Cortex of kidney (tissue), 1 donor: ENCODE measurements around the gene LORICRIN.
"Not testable (repeated sequence)": the region's sequence is repeated elsewhere in the genome, so short reads cannot be mapped to it uniquely, and the experiment has no call there.

Experiments used
- DNase-seq: peaks from one replicate; lab custom pipeline; 2025; lab: John Stamatoyannopoulos, UW

Gene LORICRIN, protein sequence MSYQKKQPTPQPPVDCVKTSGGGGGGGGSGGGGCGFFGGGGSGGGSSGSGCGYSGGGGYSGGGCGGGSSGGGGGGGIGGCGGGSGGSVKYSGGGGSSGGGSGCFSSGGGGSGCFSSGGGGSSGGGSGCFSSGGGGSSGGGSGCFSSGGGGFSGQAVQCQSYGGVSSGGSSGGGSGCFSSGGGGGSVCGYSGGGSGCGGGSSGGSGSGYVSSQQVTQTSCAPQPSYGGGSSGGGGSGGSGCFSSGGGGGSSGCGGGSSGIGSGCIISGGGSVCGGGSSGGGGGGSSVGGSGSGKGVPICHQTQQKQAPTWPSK

DNA sequence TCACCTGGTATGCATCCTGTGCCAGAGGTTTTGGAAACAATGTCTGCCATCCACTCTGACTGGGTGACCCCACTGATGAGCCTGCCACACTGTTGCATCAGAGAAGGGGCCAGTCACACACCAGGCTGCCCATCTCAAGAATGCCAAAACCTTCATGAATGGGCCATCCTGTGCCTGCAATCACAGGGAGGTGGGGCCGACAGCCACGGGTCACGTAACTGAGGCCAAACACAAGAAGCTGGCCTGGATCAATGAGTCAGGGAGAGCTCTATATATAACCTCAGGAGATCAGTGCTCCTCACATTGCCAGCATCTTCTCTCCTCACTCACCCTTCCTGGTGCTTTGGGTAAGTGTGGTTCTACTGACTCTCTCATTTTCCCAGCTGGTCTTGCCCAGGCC, at the start of gene LORICRIN:
Gene LORICRIN (plus strand): TSS at position 301 of the 400 bp plus-strand sequence. CDS start 1,263 bp downstream, outside the sequence.
- DNase-seq = no peak

DNA sequence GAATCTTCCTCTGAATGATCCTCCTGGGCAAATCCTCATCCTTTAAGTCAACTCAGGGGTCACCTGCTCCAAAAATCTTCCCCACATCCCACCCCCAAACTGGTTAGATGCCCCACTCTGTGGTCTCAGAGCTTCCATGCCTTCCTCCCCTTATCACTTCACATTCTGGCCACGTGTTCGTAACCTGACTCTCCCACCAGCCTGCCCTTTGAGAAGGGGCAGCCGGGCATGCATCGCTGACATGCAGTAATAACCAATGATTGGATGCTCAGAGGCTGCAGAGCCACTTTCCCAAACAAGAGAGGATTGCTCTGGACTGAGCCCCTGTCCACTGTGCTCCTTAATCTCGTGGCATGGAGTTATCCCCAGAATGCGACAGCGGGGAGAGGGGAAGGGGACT, 49.3 kb upstream of the LORICRIN start:
- DNase-seq = no peak

DNA sequence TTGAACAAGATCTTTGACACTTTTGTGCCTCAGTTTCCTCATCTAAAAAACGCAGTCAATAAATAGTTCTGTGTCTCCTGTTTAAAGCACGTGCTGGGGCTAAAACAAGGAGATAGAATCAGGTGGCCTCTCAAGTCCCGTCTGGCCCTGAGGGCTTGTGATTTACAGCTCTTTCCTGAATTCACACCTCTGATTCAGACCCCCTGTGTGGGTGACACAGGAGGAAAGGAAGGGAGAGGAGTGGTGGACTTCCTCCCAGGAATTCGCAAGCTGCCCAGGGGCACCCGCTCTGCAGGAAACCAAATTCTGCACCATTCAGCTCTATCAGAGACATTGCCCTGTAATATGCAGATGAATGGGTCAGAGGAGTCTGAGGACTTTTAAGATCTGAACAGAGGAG, 47.3 kb upstream of the LORICRIN start:
- no peak for DNase-seq

DNA sequence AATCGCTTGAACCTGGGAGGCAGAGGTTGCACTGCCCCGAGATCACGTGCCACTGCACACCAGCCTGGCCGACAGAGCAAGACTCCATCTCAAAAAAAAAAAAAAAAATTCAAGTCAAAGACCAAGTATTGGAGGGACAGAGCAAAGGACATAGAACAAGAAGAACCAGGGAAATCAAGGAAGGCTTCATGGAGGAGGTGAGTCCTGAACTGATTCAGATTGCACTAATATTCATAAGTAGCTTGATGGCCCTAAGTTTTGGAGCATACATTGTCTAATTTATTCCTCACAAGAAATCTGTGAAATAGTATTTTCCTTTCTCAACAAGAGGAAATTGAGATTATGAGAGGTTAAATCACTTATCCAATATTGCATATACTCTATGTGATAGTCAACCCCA, 46.0 kb upstream of the LORICRIN start:
- DNase-seq = no peak

DNA sequence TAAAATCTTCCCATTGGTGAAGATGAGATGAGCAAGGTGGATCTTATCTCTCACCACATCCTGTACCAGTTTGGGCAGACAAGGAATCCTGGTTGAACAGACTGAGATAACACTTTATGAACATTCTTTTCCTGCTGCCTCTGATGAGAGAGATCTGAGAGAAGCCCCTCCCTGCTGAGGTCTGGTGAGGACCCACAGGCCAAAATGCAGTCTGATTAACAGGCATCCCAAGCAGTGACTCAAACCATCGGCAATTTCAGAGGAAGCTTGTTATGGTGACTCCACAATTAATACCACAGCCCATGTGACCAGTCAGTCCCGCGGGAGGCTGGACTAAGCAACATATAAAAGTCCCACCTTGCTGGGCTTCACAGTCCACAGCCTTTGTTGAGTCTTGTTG, 42.3 kb upstream of the LORICRIN start, which contains the start of gene PRR9:
Gene PRR9 (plus strand): TSS at position 373 of the 400 bp plus-strand sequence. CDS start 561 bp downstream, outside the sequence.
- DNase-seq = no peak

DNA sequence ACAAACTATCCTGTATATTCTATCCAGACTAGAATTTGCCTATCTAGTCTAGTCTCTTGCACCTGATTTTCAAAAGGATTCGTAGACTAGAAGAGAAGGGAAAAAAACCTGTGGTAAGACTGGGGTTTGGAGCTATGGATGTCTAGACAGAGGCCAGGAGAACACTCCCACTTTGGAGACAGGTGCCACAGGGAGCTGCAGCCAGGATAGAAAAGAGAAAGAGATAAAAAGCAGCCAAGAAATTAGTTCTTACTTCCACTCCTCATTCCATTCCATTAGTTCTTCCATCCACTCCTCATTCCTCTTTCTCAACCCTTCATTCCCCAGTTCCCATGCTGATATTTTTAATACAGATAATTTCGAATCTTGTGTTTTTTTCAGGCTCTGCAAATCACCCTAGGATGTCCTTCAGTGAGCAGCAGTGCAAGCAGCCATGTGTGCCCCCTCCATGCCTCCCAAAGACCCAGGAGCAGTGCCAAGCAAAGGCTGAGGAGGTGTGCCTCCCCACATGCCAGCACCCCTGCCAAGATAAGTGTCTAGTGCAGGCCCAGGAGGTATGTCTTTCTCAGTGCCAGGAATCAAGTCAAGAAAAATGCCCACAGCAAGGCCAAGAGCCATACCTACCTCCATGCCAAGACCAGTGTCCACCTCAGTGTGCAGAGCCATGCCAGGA, 41.6 kb upstream of the LORICRIN start:
- no peak for DNase-seq

DNA sequence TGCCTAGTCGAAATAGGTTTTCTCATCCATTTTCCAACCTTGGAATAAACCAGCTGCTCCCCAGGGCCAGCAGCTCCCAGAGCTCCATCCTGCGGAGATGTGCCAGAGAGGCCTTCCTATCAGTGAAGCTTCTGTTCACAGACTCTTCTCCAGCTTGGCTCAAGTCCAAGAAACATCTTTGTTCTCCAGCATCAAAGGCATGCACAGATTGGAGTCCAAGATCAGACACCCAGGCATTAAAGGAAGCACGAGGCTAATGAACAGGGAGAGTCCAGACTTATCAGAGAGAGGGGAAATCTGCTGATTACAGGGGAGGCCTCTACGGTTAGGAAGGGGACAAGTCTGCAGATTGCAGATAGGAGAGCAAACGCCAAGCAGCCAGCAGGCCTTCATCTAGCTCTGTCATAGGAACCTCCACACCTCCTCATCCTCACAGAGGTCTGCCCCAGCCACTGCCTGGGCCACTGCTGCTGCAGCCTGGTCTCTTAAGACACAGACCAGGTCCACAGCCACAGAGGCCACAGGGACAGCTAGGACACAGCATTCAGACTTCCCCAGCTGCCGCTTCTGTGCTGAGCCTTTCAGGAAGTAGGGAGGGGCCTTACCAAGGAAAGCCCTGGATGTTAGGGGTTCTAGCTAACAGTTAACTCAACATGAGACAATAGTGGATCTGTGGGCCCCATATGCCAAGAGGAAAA, 38.7 kb upstream of the LORICRIN start:
- no peak for DNase-seq

DNA sequence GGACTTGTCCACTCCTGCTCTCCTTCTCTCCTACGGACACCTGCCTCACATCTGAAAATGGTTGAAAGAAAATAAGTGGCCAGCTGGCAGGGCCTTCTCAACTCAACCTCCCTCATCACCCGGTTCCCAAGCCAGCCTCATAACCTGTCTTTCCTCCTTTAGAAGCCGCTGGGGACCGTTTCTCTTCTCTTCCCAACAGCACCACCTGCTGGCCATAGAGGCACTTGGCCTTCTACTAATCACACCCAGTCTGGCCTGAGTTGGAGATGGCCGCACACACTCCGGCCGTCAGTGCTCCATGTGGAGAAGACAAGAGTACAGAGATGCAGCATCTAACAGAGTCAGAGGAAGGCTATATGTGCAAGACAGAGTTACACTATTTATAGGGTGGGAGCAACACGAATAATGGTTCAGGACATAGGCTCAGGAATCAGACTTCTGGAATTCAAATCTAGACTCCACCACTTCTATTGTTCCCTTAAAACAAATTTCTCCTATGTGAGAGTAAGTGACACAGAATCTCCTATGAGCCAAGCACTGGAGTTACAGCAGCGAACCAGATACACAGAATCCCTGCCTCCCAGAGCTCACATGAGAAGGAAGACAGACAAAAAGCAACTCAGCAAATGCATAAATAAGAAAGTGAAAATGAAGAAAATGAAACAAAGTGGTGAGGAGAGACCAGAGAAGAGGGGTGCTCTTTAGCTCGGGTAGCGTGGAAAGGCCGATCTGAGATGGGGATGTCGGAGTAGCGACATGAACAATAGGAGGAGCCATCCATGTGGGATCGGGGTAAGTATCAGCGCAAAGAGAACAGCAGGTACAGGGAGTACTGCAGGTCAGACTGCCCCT, 36.2 kb upstream of the LORICRIN start:
- DNase-seq = not testable (repeated sequence)

DNA sequence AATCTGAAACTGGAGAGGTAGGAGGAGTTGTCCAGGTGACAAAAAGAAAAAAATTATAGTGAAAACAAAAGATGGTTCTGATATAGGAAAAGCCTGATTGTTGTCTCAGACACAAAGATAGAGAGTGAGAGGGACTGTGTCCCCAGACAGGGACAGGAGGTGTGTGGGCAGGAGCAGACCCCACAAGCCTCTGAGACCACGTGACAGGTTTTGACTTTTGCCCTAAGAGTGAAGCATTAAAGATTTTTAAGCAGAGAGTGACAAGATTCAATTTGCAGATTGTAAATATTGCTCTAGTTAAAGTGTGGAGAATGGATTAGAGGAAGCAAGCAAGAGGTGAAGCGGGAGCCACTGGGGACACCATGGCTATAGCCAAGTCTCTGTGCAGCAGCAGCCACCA, 31.7 kb upstream of the LORICRIN start:
- no peak for DNase-seq

DNA sequence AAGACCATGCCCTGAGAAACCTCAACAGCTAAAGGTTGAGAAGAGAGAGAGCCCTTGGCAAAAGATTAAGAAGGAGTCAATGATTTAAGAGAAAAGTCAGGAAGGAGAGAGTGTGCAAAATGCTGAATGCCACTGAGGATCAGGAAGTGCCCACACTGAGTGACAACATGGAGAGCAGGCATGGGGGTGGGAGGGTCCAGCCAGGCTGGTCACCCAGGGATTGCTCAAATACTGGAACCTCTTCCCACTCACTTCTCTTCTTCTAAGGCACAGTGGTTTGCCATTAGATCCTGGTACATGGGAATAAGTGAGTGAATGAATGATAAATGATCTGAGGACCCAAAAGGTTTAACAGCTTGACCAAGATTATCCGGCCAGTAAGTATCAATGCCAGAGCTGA, 31.0 kb upstream of the LORICRIN start:
- no peak for DNase-seq

DNA sequence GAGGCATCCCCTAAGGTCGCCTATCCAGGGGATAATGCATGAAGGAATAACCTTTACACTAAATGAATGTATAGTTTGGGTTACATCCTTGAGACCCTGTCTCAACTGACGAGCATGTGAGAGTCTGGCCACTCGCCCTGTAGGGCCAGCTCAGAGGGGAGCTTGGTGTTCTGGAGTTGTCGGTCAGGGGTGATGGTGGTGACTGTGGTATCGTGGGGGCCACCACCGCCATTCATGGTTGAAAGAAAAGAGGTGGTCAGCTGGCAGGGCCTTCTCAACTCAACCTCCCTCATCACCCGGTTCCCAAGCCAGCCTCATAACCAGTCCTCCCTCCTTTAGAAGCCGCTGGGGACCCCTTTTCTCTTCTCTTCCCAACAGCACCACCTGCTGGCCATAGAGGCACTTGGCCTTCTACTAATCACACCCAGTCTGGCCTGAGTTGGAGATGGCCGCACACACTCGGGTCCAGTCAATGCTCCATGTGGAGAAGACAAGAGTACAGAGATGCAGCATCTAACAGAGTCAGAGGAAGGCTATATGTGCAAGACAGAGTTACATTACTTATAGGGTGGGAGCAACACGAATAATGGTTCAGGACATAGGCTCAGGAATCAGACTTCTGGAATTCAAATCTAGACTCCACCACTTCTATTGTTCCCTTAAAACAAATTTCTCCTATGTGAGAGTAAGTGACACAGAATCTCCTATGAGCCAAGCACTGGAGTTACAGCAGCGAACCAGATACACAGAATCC, 30.2 kb upstream of the LORICRIN start:
- DNase-seq = not testable (repeated sequence)

DNA sequence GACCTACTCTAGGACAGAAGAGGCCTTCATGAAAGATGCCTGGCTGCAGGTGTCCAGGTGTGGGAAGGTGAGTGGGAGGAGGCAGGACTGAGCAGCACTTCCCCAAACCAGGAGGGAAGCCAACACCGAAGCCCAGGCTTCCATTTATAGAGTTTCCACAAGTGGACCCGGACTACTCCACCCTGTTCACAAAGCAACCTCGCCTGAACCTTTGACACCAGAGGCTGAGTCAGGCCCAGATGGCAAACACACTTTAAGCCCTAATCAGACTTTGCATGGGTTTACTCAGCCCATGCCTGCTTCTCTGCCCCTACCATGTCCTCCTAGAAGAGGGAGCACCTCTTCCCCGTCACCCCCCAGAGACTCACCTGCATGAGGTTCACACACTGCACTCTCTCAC, 28.1 kb upstream of the LORICRIN start:
- DNase-seq = no peak

DNA sequence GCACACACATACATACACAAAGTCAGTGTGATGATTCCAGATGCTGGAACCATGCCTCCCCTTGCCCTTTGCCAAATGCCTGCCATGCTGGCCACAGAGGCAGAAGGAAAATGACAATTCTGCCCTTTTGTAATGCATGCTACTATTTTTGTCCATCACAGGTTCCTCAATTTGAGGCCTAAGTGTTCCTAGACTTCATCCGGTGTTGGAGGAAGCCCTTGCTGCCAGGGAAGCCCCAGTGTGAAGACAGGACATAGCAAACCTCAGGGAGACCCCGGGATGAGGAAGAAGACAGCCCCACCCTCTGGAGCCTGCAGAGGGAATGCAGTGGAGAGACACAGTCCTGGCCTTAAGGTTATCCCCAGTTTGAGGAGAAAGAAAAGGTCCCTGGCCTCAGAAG, 27.7 kb upstream of the LORICRIN start:
- DNase-seq = no peak

DNA sequence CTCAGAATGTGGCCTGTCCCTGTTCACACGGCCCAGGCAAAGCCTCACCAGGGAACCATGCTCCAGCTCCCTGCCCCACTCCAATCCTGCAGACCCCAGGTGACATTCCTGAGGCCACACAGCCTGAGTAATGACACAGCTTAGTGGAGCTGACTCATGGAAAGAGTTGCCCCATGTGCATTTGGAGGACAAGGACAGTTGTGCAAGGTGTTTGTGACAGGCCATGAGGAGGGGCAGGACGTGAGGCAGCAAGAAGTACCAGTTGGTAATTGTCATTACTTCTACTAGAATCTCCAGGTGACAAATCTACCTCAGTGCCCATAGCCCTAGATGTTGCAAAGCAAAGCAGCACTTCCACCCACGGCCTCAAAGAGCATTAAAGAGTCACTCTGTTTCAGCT, 26.9 kb upstream of the LORICRIN start:
- DNase-seq = no peak

DNA sequence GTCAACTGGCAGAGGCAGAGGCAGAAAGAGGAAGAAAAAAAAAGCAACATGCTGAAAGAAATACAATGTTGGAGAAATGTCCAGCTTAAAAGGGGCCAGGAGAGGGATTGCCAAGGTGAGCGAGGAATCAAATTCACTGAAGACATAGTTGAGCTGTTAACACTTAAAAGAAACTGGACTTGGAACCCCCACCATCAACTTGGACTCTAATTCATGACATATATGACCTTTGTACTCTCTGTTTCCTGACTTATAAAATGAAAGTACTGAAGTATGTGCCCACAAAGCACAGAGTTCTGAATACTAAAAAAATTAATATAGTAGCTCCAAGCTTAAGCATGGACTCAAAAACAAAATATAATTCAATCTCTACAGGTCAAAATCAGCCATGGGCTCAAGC, 26.0 kb upstream of the LORICRIN start:
- DNase-seq = no peak

DNA sequence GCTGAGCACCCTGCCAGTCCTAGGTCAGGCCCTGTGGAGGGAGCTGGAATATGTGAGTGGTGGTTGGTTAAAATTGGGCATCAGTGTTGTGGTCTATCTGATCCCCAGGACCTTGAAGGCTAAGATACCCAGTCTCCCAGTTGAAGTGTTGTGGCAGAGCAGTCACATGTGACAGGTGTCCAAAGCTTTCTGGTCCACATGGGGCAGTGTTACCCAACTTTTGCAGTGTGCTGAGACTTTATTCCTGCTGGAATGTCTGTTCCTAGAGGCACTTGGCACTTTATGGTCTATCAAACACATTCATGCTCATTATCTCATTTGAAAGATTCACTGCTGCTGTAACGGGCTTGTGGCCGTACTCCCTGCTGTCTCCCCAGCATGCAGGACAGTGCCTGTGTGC, 21.0 kb upstream of the LORICRIN start:
- DNase-seq = no peak

DNA sequence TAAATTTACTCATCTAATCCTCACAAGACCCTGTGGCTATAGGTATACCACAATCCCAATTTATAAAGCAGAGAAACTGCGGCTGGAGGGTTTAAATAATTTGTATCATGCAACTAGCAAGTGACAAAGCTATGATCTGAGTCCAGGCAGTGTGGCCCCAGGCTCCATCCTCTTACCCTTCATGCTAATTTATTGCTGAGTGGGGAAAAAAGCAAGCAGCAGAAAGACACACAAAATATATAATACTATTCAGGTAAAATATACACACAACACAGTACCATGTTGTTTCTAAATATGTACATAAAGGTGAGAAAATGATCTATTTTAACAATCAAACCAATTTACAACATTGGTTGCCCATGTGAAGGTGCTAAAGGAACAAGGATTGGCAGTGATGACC, 17.3 kb upstream of the LORICRIN start:
- DNase-seq = no peak

DNA sequence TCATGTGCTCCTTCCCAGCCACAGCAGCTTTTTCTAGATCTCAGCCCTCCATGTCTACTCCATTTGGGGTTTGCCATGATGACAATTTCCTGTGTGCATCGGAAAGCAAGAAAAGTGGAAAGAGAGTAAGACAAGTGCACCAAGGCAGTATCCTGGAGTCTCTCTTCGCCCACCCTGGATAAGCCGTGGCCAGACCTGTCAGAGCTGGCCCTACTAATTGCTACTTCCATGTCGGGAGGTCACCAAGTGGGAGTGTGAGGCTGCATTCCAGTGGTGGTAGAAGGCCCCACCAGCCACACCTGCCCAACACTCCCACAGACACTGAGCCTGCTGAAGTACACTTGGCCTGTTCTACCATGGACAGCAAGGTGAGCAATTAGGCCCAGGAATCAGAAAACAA, 14.0 kb upstream of the LORICRIN start:
- no peak for DNase-seq

DNA sequence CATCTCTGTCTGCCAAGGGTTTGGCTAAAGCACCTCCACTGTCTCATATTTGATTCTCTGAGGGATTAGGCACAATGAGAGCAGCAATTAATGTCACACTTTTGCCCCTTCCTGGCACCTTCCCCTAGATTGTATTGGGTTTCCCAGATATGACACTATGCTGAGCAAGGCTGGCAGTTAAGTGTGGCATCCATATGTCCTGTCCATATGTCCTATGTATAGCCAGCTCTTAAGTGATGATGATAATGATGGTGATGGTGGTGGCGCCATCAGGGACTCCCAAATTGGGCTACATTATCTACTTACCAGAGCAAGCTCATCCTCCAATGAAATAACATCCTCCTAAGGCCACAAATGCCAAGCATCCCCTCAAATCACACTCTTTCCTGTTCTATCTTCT, 13.5 kb upstream of the LORICRIN start:
- no peak for DNase-seq

DNA sequence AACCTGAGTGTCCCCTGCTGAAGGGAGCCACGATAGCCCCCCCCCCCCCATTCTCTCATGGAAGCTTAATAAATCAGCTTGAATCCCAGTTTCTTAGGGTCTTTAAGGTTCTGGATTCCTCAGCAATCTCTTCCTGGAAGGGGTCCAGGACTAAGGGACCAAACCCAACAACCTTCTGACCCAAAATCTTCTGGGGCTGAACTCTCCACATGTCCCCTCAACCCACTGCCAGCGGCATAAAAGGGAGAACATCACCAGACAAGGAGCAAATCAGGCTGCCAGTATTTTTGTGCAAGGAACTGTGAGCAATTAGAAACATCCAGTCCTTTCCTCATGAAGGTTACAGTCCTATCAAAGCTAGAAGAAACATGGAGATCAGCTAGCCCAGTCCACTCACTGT, 12.7 kb upstream of the LORICRIN start:
- DNase-seq = no peak

DNA sequence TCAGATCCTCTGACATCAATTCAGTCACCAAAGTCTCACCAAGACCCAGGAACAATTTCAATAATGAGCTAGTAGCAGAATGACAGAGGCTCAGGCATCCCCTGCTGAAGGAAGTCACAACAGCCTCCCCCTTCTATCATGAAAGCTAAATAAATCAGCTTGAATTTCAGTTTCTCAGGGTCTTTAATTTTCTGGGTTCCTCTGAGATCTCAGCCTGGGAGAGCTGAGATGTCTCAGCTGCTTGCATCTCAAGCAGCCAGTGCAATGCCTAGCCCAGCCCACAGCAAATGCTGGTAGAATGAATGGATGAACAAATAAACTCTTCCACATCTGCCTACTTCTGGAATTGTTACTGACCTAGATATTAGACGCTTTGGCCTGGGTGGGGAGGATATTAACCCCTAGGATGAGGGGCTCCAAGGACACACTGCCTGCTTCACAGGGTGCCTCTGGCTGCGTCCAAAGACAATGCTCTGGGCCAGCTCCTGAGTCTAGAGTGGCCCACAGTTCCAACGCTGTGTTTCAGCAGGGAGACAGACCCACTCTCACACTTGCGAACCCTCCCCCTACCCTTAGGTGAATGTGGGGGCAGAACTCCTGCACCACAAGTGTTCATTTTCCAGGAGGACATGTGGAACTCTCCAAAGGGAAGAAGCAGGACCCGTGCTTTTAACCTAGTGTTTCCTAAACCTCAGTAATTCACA, 11.2 kb upstream of the LORICRIN start:
- no peak for DNase-seq
